ENCODE measurements around the gene KCNQ4. TPM values are rescaled to one million over a fixed set of nuclear protein-coding genes. Genes with fewer than 3 reads are reported as not detected.

The KCNQ4 gene
- total RNA-seq, 1 experiment from 2014 or later = 0.74 TPM

- DNase-seq (ENCODE audit: low spot score) = no peak
Measured at GRCh38 chr1:40794974-40795715, 11.6 kb downstream of the KCNQ4 start.

GRCh38 chr1:40795811-40796586 is 12.4 kb downstream of the KCNQ4 start:
- DNase-seq (ENCODE audit: low spot score) = no peak

- DNase-seq (ENCODE audit: low spot score) = no peak
Measured at GRCh38 chr1:40796939-40797667, 13.5 kb downstream of the KCNQ4 start.

GRCh38 chr1:40797668-40798010 is 14.1 kb downstream of the KCNQ4 start:
- no peak for DNase-seq (ENCODE audit: low spot score)

GRCh38 chr1:40798366-40799281 is 15.0 kb downstream of the KCNQ4 start:
- no peak for DNase-seq (ENCODE audit: low spot score)

- DNase-seq (ENCODE audit: low spot score) = no peak
Measured at GRCh38 chr1:40799351-40799867, 15.8 kb downstream of the KCNQ4 start.

GRCh38 chr1:40801742-40802077 is 18.1 kb downstream of the KCNQ4 start:
- no peak for DNase-seq (ENCODE audit: low spot score)

- peak; percentile 64 for DNase-seq (ENCODE audit: low spot score)
Measured at GRCh38 chr1:40802078-40802741, 18.6 kb downstream of the KCNQ4 start.

- DNase-seq (ENCODE audit: low spot score) = no peak
Measured at GRCh38 chr1:40802742-40803113, 19.1 kb downstream of the KCNQ4 start.

- no peak for DNase-seq (ENCODE audit: low spot score)
Measured at GRCh38 chr1:40803447-40803846, 19.9 kb downstream of the KCNQ4 start.

GRCh38 chr1:40803902-40804301 is 20.3 kb downstream of the KCNQ4 start:
- DNase-seq (ENCODE audit: low spot score) = no peak

GRCh38 chr1:40806240-40806639 is 22.7 kb downstream of the KCNQ4 start:
- no peak for DNase-seq (ENCODE audit: low spot score)

GRCh38 chr1:40806731-40807695 is 23.4 kb downstream of the KCNQ4 start:
- no peak for DNase-seq (ENCODE audit: low spot score)

GRCh38 chr1:40808002-40808401 is 24.4 kb downstream of the KCNQ4 start:
- DNase-seq (ENCODE audit: low spot score) = no peak

- DNase-seq (ENCODE audit: low spot score) = no peak
Measured at GRCh38 chr1:40808444-40808843, 24.9 kb downstream of the KCNQ4 start.

- DNase-seq (ENCODE audit: low spot score) = no peak
Measured at GRCh38 chr1:40808909-40809308, 25.3 kb downstream of the KCNQ4 start.

- DNase-seq (ENCODE audit: low spot score) = no peak
Measured at GRCh38 chr1:40810927-40811326, 27.3 kb downstream of the KCNQ4 start.

GRCh38 chr1:40815420-40815819 is 31.8 kb downstream of the KCNQ4 start:
- no peak for DNase-seq (ENCODE audit: low spot score)

- no peak for DNase-seq (ENCODE audit: low spot score)
Measured at GRCh38 chr1:40817791-40818263, 34.2 kb downstream of the KCNQ4 start.

Data from HT-29 (cell line).